NCI-H510A treated with DMSO at 0.1 percent for 48 hours (cell line): ENCODE results near the gene NDUFS5.
"Not testable (repeated sequence)": the region's sequence is repeated elsewhere in the genome, so short reads cannot be mapped to it uniquely, and the experiment has no call there.

Source experiments
- DNase-seq: peaks from one replicate; lab custom pipeline; 2025; lab: John Stamatoyannopoulos, UW

Gene NDUFS5

GRCh38 chr1:39026051-39026865, at the start of gene NDUFS5:
Gene NDUFS5 (plus strand): TSS chr1:39026350. CDS start chr1:39028725, 2,375 bp downstream.
- DNase-seq = peak; percentile 100

DNA sequence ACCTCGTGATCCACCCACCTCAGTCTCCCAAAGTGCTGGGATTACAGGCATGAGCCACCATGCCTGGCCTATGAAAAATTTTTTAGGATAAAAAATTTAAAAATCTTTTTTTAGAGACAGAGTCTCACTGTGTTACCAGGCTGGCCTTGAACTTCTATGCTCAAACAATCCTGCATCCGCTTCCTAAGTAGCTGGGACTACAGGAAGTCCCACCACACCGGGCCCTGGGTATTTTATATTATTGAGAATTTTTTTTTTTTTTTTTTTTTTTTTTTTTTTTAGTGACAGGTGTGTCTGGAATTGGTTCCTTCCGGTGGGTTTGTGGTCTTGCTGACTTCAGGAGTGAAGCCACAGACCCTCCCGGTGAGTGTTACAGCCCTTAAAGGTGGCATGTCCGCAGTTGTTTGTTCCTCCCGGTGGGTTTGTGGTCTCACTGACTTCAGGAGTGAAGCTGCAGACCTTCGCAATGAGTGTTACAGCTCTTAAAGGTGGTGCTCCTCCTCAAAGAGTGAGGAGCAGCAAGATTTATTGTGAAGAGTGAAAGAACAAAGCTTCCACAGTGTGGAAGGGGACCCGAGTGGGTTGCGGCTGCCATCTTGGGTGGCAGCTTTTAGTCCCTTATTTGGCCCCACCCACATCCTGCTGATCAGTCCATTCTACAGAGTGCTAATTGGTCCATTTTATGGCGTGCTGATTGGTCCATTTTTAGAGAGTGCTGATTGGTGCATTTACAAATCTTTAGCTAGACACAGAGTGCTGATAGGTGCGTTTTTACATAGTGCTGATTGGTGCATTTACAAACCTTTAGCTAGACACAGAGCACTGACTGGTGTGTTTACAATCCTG, 48.5 kb upstream of the NDUFS5 start:
- DNase-seq = not testable (repeated sequence)

GRCh38 chr1:38978245-38978542, 48.0 kb upstream of the NDUFS5 start:
- DNase-seq = not testable (repeated sequence)

- DNase-seq = not testable (repeated sequence)
Observed at GRCh38 chr1:38979380-38979779, 46.8 kb upstream of the NDUFS5 start.

DNA sequence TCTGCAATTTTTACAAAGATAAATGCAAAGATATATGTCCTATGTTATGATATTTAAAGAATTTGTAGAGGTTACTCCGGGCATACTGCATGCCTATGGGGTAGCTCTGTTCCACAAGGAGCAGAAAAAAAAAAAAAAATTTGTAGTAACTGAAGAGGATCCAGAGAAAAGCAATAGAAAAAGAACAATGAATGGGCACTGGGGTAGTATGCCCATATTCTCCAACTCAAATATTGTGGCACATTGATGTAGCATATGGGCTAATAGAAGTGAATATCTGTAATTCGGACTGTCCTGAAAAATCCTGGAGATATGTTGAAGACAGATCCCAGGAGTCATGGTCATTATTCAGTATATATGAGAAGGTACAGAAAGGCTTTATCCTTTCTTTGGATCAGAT, 36.2 kb upstream of the NDUFS5 start:
- DNase-seq = no peak

GRCh38 chr1:38990386-38990737, 35.8 kb upstream of the NDUFS5 start:
- peak; percentile 100 for DNase-seq

- DNase-seq = peak; percentile 100
Observed at GRCh38 chr1:38990738-38991637, 35.2 kb upstream of the NDUFS5 start, which contains the start of gene AKIRIN1. Gene AKIRIN1 (plus strand): TSS chr1:38991276. CDS start chr1:38991381, 105 bp downstream.

- DNase-seq = peak; percentile 99
Observed at GRCh38 chr1:38991638-38992411, 34.3 kb upstream of the NDUFS5 start.

DNA sequence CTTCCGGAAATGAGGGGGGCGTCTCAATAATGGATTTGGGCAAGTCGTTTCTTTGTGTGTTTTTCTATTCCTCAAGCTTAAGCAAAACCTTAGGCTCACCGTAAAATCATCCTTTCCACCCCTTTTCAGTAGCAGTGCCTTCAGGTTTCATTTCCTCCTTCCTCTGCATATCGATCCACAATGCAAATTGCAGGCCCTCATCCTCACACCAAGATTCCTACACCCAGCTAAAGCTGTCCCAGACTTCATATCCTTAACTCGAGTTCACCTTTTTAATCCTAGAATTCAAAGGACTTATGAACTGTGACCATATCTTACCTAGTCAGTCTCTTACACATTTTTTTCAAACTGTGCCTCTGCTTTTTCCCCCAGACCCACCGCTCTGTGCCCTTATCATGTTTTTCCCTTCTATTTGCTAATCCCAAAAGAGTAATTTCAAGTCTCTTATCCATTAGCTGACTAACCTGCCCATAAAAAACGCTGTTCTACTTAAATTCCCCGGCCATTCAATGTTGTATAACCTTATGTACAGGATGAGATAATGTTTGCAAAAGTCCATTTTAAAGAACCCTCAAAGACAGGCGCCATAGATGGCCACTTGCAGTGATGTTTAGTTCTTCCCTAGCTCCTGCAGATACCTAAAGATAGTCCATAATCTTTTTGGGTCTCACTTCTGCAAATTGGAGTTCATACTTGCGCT, 33.6 kb upstream of the NDUFS5 start:
- DNase-seq = no peak

DNA sequence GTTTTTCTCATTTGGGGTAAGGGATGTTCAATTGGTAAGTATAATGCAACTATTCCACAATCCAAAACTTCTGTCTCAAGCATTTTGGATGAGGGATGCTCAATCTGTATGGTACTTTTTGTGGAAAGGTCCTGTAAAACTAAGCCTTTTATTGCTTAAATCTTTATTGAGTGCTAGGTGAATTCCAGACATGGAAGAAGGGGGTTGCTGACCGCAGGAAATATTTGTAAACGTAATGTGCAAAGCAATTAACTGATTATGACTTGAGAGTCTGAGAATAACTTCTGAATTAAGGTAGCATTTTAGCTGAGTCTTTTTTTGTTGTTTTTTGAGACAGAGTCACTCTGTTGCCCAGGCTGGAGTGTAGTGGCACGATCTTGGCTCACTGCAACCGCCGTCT, 32.0 kb upstream of the NDUFS5 start:
- no peak for DNase-seq

GRCh38 chr1:38997034-38997900, 28.9 kb upstream of the NDUFS5 start:
- no peak for DNase-seq

DNA sequence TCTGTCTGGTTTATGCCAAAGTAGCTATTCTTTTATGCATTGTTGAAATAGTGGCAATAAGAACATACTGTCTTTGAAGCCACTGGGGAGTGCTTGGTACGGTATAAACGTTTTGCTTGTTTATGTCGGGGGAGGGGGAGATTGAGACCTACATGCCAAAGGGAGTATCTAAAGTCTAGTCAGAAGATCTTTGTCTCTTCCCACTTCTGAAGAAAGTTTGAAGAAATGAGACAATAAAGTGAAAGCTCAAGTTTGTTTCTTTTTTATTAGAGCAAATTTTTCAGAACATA, 28.3 kb upstream of the NDUFS5 start:
- DNase-seq = no peak

DNA sequence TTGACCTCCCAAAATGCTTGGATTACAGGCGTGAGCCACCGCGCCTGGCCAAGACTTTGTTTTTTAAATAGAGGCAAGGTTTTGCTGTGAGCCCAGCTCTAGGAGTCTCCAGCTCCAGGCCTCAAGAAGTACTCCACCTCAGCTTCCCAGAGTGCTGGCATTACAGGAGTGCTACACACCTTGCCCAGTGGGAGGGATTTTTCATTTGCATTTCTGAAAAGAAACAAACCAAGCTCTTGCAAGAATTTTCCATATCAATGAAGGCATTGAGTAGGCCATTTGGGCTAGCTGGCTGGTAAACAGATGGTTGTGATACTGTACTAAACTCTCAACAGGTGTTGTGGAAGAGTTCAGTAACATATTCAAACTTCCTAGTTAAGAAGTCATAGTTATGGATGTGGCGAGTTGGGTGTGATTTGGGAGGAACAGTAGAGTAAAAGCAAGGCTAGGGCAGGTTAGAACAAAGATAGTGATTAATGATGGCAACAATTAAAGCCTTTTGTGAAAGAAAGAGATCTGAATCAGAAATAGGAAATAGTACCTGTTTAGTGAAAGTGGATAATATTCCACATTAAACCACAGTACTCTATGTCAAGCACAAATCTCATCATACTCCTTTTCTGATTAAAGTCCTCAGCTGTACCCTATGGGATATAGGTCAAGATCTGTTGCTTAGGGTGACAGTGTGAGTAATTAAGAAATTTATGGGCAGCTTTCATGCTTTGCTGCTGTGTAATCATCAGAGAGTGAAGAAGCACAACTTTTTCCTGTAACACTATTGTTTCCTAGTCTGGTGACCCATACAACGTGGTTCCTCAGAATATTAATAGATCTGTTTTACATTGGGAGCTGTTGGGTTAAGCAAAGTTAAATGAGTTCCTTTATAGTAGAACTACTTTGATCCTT, 24.4 kb upstream of the NDUFS5 start:
- DNase-seq = no peak

DNA sequence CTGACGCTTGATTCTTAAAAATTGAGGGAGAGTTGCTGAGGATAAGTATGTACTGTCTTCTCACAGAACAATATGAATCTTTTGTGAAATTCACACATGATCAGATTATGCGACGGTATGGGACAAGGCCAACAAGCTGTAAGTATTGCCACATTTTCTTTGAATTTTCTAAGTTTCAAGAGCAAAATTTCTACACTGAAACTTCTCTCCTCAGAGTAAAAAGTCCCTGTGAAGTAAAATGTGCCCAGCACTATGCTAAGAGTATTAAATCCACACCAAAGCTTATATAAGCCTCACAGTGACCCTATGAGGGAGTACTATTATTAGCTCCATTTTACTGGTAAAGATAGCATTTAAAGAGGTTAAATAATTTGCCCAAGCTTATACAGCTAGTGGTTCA, 22.9 kb upstream of the NDUFS5 start:
- DNase-seq = no peak

DNA sequence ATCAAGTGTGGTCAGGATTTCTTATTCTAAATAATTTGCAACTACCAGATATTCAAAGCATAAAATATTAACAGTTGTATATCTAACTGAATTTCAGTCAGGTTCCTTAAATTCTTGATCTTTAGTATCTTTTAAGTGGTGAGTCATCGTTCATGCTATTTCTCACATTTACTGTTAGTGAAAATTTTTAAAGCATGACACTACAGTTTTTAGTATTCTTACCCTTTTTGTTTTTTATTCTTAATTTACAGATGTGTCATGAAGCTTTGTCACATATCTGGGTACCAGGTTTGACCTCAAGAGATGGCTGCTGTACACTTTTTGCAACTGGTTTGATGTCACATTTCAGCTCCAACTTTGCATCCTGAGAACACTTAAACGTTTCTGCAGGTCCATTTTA, 22.4 kb upstream of the NDUFS5 start:
- DNase-seq = no peak

DNA sequence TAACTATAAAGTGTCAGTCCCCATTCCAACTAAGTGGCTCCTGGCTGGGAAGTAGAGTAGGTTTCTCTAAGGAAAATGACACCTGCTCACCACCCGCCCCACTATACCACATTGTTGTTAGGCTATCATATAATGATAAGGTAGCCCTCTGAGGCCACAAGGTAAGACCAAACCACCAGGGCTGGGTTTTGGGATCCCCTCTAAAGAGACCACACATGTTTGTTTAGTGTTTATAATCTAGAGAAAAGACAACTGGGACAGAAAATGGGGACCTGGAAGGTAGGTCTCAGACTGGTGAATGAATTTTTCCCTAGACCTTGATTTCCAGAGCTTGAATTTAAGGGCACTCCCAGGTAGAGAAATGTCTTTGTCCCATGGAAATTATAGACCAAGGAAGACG, 19.9 kb upstream of the NDUFS5 start:
- no peak for DNase-seq

DNA sequence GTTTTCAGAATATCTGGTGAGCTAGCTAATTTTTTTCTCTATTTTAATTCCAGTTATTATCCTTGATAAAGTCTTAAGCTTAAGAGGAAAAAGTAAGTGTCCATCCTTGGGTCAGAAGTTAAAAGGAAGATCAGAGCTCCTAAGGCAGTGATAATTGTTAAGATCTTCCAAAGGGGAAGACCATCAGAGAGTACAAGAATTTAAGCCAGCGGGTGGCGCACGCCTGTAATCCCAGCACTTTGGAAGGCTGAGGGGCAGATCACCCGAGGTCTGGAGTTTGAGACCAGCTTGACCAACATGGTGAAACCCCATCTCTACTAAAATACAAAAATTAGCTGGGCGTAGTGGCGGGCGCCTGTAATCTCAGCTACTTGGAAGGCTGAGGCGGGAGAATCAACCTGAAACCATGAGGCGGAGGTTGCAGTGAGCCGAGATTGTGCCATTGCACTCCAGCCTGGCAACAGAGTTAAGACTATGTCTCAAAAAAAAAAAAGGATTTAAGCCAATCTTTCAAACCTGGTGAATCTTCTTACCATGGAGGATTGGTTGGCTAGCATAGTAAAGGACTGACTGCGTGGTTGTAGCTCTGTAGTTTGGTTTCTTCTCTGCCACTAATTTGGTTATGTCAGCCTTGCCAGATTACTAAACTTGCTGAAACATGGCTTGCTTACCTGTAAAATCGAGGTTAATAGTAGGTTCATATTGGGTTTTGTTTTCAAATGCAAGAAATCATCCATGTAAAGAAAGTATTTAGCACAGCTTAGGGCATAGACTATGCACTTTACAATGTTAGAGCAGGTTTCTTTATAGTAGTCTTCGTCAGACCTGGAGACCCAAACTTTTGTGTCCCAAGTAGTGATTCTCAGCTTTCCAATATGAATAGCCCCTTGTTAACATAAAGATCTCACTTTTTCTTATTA, 19.2 kb upstream of the NDUFS5 start:
- DNase-seq = no peak

DNA sequence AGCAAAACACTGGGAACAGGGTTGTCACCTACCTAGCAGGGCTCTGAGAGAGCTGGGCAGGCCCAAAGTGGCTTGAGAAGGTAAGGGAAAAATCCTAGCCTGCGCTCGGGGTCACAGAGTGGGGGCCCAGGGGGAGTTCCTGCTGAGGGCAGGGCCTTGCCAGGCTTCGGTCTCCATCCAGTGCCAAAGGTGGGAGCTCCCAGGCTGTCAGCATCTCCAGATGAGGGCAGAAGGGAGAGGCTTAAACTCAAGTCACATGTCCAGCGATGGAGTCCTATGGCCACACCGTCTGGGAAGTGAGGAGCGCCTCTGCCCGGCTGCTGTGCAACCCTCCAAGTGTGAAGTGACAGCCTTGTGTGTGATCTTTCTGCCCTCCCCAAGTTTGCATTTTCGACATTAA, 11.2 kb upstream of the NDUFS5 start:
- not testable (repeated sequence) for DNase-seq
